PC-9 (cell line): ENCODE data around the gene SYNPR.

Source experiments
- EZH2 ChIP-seq: fragments of 200-600 bp; sonication (generic); IDR thresholded peaks from 2 replicates; pipeline ENCODE4 v1.8.0; 2017; ENCODE audit warnings: antibody characterized with exemption, low read depth
- TF ChIP-seq, protein P1 (sequence below): fragments of 200-600 bp; sonication (generic); conservative IDR thresholded peaks from 2 replicates; pipeline ENCODE4 v1.6.1; 2017; ENCODE audit warnings: mixed run types, antibody characterized with exemption, mild to moderate bottlenecking, moderate library complexity

DNA sequence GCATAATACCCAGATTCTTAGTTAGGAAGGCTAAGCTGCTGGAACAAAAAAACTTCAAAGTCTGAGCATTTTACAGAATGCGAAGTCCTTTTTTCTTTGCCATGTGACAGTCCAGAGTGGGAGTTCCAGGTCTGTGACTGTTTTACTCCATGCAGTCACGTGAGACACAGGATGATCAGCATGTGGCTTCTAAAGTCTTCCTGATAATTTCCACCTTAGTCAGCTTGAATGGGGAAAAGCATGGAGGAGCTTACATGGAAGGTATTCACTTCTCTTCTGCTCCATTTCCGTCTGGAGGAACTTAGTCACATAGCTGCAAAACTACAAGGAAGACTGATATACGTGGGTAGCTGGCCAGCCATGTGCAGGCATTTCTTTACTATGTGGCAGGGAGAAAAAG lies 376.1 kb downstream of the SYNPR start:
- TF ChIP-seq, protein P1, sequence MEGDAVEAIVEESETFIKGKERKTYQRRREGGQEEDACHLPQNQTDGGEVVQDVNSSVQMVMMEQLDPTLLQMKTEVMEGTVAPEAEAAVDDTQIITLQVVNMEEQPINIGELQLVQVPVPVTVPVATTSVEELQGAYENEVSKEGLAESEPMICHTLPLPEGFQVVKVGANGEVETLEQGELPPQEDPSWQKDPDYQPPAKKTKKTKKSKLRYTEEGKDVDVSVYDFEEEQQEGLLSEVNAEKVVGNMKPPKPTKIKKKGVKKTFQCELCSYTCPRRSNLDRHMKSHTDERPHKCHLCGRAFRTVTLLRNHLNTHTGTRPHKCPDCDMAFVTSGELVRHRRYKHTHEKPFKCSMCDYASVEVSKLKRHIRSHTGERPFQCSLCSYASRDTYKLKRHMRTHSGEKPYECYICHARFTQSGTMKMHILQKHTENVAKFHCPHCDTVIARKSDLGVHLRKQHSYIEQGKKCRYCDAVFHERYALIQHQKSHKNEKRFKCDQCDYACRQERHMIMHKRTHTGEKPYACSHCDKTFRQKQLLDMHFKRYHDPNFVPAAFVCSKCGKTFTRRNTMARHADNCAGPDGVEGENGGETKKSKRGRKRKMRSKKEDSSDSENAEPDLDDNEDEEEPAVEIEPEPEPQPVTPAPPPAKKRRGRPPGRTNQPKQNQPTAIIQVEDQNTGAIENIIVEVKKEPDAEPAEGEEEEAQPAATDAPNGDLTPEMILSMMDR, result no peak
- TF ChIP-seq EZH2, result no peak
